ENCODE results near the gene DSCAML1. TPM values are rescaled to one million over a fixed set of nuclear protein-coding genes. Genes with fewer than 3 reads are reported as not detected.

Gene DSCAML1
- polyA plus RNA-seq, 1 donor from 2014 or later: not detected

GRCh38 chr11:117442049-117442868, 354.8 kb downstream of the DSCAML1 start:
- H3K36me3 Mint-ChIP-seq: peaks cover 3% of the 10 kb centered on the region
- H3K4me1 Mint-ChIP-seq: no peaks in the 10 kb centered on the region
- no peak overlapping the region for H3K4me3 Mint-ChIP-seq
- H3K27ac Mint-ChIP-seq: no peak overlapping the region
- H3K27me3 Mint-ChIP-seq: peaks cover 10% of the 10 kb centered on the region
- H3K9me3 Mint-ChIP-seq: no peaks in the 10 kb centered on the region

GRCh38 chr11:117441146-117441975, 355.7 kb downstream of the DSCAML1 start:
- Mint-ChIP-seq H3K4me3 (no peak overlapping the region), H3K4me1 (no peaks in the 10 kb centered on the region), H3K27me3 (peaks cover 12% of the 10 kb centered on the region), H3K27ac (no peak overlapping the region), H3K36me3 (peaks cover 5% of the 10 kb centered on the region), H3K9me3 (no peaks in the 10 kb centered on the region)

GRCh38 chr11:117440258-117440657, 356.8 kb downstream of the DSCAML1 start:
- H3K4me3 Mint-ChIP-seq: no peak overlapping the region
- no peaks in the 10 kb centered on the region for H3K4me1 Mint-ChIP-seq
- H3K9me3 Mint-ChIP-seq: no peaks in the 10 kb centered on the region
- H3K27ac Mint-ChIP-seq: no peak overlapping the region
- H3K27me3 Mint-ChIP-seq: peaks cover 15% of the 10 kb centered on the region
- peaks cover 5% of the 10 kb centered on the region for H3K36me3 Mint-ChIP-seq

- Mint-ChIP-seq H3K4me3 (no peak overlapping the region), H3K36me3 (peaks cover 5% of the 10 kb centered on the region), H3K27ac (no peak overlapping the region), H3K27me3 (peaks cover 15% of the 10 kb centered on the region), H3K4me1 (no peaks in the 10 kb centered on the region), H3K9me3 (no peaks in the 10 kb centered on the region)
These were observed 357.8 kb downstream of the DSCAML1 start for GRCh38 chr11:117439256-117439655.

- H3K4me3 Mint-ChIP-seq: no peak overlapping the region
- H3K27ac Mint-ChIP-seq: no peak overlapping the region
These were observed 358.5 kb downstream of the DSCAML1 start for GRCh38 chr11:117438371-117439000.

GRCh38 chr11:117437791-117438130, 359.3 kb downstream of the DSCAML1 start:
- Mint-ChIP-seq H3K27ac (no peak overlapping the region), H3K4me3 (no peak overlapping the region), H3K4me1 (no peaks in the 10 kb centered on the region), H3K27me3 (peaks cover 13% of the 10 kb centered on the region), H3K36me3 (peaks cover 5% of the 10 kb centered on the region), H3K9me3 (no peaks in the 10 kb centered on the region)

More at GRCh38 chr11:117438371-117439000, 358.5 kb downstream of the DSCAML1 start:
- H3K4me1 Mint-ChIP-seq: no peaks in the 10 kb centered on the region
- H3K27me3 Mint-ChIP-seq: peaks cover 14% of the 10 kb centered on the region
- H3K9me3 Mint-ChIP-seq: no peaks in the 10 kb centered on the region
- H3K36me3 Mint-ChIP-seq: peaks cover 5% of the 10 kb centered on the region

- Mint-ChIP-seq H3K27me3 (peaks cover 13% of the 10 kb centered on the region), H3K9me3 (no peaks in the 10 kb centered on the region), H3K27ac (no peak overlapping the region), H3K36me3 (peaks cover 5% of the 10 kb centered on the region), H3K4me1 (no peaks in the 10 kb centered on the region), H3K4me3 (no peak overlapping the region)
These were observed 359.8 kb downstream of the DSCAML1 start for GRCh38 chr11:117437041-117437790.

GRCh38 chr11:117435326-117435725, 361.7 kb downstream of the DSCAML1 start:
- Mint-ChIP-seq H3K27ac (no peak overlapping the region), H3K36me3 (peaks cover 2% of the 10 kb centered on the region), H3K9me3 (no peaks in the 10 kb centered on the region), H3K27me3 (peaks cover 16% of the 10 kb centered on the region), H3K4me3 (no peak overlapping the region), H3K4me1 (no peaks in the 10 kb centered on the region)

GRCh38 chr11:117434481-117434880, 362.5 kb downstream of the DSCAML1 start:
- Mint-ChIP-seq H3K27me3 (peaks cover 14% of the 10 kb centered on the region), H3K9me3 (no peaks in the 10 kb centered on the region), H3K4me1 (no peaks in the 10 kb centered on the region)

GRCh38 chr11:117433717-117434116, 363.3 kb downstream of the DSCAML1 start:
- H3K4me1 Mint-ChIP-seq: no peaks in the 10 kb centered on the region
- H3K27ac Mint-ChIP-seq: no peak overlapping the region
- peaks cover 2% of the 10 kb centered on the region for H3K36me3 Mint-ChIP-seq
- no peak overlapping the region for H3K4me3 Mint-ChIP-seq
- no peaks in the 10 kb centered on the region for H3K9me3 Mint-ChIP-seq
- peaks cover 10% of the 10 kb centered on the region for H3K27me3 Mint-ChIP-seq

More at GRCh38 chr11:117434481-117434880, 362.5 kb downstream of the DSCAML1 start:
- Mint-ChIP-seq H3K27ac (no peak overlapping the region), H3K4me3 (no peak overlapping the region), H3K36me3 (peaks cover 2% of the 10 kb centered on the region)

- Mint-ChIP-seq H3K9me3 (no peaks in the 10 kb centered on the region), H3K4me1 (no peaks in the 10 kb centered on the region), H3K27ac (no peak overlapping the region), H3K27me3 (peaks cover 7% of the 10 kb centered on the region), H3K4me3 (no peak overlapping the region), H3K36me3 (no peaks in the 10 kb centered on the region)
These were observed 365.6 kb downstream of the DSCAML1 start for GRCh38 chr11:117431436-117431835.

GRCh38 chr11:117430293-117430955, 366.6 kb downstream of the DSCAML1 start:
- Mint-ChIP-seq H3K4me3 (no peak overlapping the region), H3K27me3 (peaks cover 3% of the 10 kb centered on the region), H3K9me3 (no peaks in the 10 kb centered on the region), H3K4me1 (no peaks in the 10 kb centered on the region), H3K36me3 (no peaks in the 10 kb centered on the region), H3K27ac (no peak overlapping the region)

- Mint-ChIP-seq H3K9me3 (no peaks in the 10 kb centered on the region), H3K27me3 (peaks cover 3% of the 10 kb centered on the region)
These were observed 368.2 kb downstream of the DSCAML1 start for GRCh38 chr11:117428856-117429229.

GRCh38 chr11:117428186-117428855, 368.7 kb downstream of the DSCAML1 start:
- H3K27me3 Mint-ChIP-seq: peaks cover 3% of the 10 kb centered on the region
- no peaks in the 10 kb centered on the region for H3K36me3 Mint-ChIP-seq
- no peaks in the 10 kb centered on the region for H3K9me3 Mint-ChIP-seq
- no peaks in the 10 kb centered on the region for H3K4me1 Mint-ChIP-seq
- H3K27ac Mint-ChIP-seq: no peak overlapping the region
- H3K4me3 Mint-ChIP-seq: no peak overlapping the region

More at GRCh38 chr11:117428856-117429229, 368.2 kb downstream of the DSCAML1 start:
- Mint-ChIP-seq H3K27ac (no peak overlapping the region), H3K36me3 (no peaks in the 10 kb centered on the region), H3K4me3 (no peak overlapping the region), H3K4me1 (no peaks in the 10 kb centered on the region)
